HG02885 (cell line): Measurements from ENCODE around the gene LMBR1.
"Not testable (repeated sequence)": the region's sequence is repeated elsewhere in the genome, so short reads cannot be mapped to it uniquely, and the experiment has no call there.

Experiments used
- ATAC-seq: cut with Tn5 transposase; IDR thresholded peaks from one replicate; pipeline ENCODE4 v1.9.1; 2021; ENCODE audit warnings: mild to moderate bottlenecking; ENCODE audit not compliant: unreplicated experiment, poor library complexity

Gene LMBR1

DNA sequence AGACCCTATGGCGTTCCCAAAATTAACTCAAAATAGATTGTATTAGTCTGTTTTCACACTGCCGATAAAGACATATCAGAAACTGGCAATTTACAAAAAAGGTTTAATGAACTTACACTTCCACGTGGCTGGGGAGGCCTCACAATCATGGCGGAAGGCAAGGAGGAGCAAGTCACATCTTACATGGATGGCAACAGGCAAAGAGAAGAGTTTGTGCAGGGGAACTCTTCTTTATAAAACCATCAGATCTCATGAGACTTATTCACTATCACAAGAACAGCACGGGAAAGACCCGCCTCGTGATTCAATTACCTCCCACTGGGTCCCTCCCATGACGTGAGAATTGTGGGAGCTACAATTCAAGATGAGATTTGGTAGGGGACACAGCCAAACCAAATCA is 32.9 kb downstream of the LMBR1 start:
- not testable (repeated sequence) for ATAC-seq

DNA sequence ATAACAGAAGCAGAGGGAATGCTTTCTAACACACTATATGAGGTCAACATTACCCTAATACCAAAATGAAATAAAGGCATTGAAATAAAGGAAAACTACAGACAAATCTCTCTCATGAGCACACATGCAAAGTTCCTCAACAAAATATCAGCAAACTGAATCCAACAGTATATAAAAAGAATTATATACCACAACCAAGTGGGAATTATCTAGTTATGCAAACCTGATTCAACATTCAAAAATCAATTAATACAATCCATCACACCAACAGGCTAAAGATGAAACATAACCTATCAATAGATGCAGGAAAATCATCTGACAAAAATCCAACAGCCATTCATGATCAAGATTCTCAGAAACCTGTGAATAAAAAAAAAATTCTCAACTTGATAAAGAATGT is 34.5 kb downstream of the LMBR1 start:
- ATAC-seq: no peak

DNA sequence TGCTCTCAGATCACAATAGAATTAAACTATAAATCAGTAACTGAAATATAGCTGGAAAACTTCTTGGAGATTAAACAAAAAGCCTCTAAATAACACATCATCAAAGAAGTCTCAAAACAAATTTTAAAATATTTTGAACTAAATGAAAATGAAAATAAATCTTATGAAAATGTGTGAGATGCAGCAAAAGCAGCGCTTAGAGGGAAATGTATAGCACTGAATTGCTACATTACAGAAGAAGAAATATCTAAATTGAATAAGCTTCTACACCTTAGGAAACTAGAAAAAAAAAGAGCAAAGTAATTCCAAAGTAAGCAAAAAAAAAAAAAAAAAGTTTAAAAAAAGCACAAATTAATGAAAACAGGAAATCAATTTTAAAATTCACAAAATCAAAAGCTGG is 35.2 kb downstream of the LMBR1 start:
- ATAC-seq: no peak

DNA sequence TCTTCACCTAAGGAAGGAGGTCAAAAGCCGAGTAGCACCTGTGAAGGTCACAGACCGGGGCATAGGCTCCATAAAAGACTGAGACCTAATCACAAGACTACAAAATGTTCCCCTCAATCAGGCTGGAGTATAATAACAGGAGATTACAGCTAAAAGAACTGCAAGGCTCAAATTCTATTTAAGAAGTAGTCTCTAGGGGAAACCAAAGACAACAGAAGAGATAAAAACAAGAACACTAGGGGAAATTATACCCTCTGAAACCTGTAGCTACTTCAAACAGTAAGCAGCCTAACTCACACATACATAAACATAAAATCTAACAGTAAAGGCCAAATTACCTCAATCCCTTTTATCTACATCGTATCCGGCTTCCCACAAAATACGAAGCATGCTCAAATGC is 38.3 kb downstream of the LMBR1 start:
- no peak for ATAC-seq

DNA sequence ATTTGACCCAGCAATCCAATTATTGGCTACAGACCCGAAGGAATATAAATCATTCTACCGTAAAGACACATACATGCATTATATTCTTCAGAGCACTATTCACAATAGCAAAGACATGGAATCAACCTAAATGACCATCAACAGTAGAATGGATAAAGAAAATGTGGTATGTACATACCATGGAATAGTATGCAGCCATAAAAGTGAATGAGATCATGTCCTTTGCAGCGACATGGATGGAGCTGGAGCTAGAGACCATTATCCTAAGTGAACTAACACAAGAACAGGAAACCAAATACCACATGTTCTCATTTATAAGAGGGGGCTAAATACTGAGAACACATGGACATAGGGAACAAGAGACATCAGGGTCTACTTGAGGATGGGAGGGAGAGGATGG is 44.0 kb downstream of the LMBR1 start:
- ATAC-seq: no peak

DNA sequence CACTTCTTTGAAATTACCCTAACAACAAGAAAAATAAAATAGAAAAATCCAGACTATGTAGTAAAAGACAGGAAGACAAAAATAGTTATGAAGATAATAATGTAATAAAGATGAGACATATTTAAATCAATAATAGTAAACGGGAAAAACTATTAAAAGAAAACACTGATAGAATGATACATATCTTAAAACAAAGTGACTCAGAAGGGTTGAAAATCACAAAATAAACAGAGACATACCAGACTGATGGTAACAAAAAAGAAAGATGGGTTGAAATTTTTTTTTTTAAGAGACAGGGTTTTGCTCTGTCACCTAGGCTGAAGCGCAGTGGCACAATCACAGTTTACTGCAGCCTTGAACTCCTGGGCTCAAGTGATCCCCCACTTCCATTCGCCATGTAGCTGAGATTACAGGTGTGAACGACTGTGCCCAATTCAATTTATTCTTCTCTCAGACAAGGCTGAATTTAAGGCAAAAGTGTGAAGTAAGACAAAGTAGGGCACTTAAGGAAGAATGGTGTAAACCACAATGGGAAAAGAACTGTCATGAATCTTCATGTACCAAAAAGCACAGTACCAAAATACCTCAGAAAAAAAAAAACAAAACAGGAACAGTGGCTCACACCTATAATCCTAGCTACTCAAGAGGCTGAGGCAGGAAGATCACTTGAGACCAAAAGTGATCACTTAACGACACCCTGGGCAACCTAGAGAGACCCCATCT is 47.4 kb downstream of the LMBR1 start:
- ATAC-seq: no peak

DNA sequence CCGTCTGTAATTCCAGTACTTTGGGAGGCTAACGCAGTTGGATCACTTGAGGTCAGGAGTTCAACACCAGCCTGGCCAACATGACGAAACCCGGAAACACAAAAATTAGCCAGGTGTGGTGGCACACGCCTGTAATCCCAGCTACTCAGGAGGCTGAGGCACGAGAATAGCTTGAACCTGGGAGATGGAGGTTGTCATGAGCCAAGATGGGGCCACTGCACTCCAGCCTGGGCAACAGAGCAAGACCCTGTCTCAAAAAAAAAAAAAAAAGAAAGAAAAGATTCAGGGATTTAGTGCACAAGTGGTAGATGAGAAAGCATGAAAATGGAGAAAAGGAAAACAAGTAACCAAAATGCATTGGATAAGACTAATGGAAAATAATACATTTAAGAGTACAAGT is 49.4 kb downstream of the LMBR1 start:
- not testable (repeated sequence) for ATAC-seq

DNA sequence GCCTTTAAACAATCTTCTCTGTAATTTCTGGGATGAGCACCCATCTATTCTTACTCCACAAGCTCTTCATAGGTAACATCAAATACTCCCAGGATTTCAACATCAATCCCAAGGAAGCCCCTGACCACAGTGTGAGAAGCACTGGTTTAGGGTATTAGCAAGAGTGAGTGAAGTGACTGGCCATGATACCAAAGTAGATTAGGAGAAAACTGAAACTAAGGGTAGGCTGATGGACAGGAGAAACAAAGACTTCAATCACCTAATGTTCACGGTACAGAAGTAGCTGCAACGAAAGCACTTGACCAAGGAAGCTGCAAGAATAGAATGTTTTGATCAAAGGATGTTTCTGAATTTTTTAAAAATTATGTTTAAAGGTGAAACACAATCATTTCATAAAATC is 49.8 kb downstream of the LMBR1 start:
- no peak for ATAC-seq

DNA sequence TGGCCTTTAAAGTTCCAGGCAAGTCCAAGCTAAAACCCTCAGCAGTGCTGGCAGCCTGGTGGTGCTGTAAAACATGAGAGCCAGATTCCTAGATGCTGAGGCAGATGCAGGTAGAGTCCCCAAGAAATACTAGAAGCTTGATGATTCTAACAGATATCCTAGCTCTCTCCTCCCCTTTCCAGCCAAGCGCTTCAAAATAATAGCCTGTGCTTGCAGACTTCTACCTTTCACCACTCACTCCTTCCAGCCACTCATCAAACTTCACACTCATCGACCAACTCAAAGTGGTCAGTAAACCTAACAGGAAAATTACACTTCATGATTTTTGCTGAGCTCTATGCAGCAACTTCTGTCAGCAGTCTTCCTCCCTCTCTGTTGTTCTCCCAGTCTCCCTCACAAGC is 50.2 kb downstream of the LMBR1 start:
- no peak for ATAC-seq

DNA sequence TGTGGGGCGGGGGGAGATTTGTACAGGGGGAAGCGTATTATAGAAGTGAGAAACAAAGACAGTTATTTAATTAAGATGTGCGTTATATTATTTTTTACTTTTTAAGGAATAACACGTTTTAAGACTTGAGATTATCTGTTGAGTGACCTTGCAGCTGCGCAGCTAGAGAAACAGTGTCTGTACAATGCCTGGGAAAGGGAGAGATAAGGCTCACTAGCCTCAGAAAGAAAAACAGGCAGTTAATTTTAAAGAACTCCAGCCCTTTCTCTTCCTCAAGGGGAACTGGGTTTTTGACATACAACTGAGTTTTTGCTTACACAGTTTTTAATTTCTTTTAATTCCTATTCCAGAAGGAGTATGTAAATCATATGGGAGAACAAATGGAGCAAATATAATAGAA is 50.7 kb downstream of the LMBR1 start:
- no peak for ATAC-seq

DNA sequence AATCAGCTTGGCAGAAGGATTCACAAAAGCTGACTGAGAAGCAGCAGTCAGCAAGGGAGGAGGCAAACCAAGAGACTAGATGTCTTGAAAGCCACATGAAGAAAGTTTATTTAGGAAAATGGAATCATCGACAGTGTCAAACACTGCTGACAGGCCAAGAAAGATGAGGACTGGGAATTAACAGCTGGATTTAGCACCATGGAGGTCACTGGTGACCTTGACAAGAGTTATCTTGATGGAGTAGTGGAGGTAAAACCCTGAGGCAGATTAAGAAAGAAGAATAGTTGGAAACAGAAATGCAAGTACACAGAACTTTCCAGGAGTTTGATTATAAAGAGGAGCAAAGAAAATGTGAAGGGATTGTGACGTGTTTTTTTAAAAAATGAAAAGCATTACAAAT is 51.5 kb downstream of the LMBR1 start:
- ATAC-seq: no peak

DNA sequence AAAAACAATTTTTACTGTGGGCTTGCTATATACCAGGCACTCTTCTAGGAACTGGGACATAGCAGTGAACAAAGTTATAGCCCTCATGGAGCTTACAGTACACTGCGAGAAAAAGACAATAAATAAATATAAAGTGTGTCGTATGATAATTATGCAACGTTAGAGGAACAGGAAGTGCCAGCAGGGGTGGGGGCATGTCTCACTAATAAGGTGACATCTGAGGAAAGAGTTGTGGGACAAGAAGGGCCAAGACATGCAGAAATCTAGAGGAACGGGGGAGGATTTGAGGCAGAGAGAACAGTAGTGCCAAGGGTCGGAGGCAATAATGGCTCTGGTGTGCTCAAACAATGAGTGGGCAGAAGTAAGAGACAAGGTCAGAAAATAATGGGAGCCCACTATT is 52.8 kb downstream of the LMBR1 start:
- ATAC-seq: no peak

DNA sequence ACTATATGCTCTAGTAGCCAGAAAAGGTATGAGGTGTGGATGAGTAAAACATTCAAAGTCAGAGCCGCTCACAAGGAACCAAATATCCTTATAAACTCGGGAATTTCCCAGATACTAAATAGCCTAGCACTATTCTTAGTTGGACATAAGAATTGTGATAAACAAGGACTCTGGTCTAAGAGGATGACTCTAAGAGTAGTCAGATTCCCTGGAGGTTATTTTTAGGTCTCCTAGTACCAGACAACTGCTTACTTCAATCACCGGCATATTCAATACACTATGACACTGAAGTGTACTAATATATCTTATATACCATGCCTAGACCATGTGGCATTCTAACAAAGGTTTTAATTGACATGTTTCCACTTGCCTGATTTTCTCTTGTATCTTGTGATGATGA is 56.5 kb downstream of the LMBR1 start:
- ATAC-seq: no peak

DNA sequence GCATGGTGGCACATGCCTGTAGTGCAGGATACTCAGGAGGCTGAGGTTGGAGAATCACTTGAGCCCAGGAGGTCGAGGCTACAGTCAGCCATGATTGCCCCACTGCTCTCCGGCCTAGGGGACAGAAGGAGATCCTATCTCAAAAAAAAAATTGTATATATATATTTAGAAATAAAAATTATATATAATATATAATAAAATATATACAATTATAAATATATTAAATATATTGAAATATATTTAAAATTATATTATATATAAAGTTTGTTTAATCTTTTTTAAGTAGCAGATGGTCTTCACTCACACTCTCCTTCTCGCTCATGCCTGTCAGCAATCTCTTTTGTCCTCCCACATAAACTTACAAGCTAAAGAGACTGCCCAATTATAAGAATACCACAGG is 58.5 kb downstream of the LMBR1 start:
- no peak for ATAC-seq

DNA sequence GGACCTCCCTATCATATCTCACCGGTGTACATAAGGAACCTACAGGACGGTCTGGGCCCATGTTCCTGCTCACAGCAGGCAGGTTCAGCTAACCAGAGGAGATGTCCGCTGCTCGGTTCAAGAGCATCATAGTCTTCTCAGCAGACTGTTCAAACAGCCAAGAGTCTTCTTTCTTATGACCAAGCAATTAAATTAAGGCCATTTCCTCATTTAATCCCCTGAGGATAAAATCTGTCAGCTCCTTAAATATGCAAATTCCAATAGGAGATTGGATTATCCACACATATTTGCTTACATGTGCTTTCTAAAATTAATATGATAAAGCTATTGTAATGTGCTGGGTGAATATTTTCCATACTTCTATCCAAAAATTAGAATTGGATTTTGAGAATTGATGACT is 59.7 kb downstream of the LMBR1 start:
- ATAC-seq: no peak

DNA sequence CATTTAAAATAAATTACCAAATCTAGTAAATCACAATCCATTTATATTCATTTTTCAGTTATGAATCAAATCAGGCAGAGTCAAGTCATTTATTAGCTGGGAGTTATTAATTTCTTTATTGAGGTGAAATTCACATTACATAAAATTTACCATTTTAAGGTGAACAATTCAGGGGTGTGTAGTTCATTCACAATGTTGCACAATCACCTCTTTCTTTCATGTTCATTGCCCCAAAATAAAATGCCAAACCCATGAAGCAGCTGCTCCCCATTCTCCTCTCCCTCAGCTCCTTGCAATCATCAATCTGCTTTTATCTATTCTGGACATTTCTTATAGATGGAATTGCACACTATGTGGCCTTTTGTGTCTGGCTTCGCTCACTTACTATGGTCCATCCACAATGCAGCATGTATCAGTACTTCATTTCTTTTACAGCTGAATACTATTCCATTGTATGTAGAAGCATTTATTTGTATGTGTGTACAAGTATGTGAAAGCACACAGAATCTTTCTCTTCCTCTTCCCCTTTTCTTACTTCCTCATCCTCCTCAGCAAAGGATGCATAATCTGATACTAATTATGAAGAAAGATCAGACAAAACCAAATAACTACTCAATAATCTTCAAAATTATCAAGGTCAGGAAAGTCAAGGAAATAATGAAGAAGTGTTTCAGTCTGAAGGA is 60.6 kb downstream of the LMBR1 start:
- no peak for ATAC-seq

DNA sequence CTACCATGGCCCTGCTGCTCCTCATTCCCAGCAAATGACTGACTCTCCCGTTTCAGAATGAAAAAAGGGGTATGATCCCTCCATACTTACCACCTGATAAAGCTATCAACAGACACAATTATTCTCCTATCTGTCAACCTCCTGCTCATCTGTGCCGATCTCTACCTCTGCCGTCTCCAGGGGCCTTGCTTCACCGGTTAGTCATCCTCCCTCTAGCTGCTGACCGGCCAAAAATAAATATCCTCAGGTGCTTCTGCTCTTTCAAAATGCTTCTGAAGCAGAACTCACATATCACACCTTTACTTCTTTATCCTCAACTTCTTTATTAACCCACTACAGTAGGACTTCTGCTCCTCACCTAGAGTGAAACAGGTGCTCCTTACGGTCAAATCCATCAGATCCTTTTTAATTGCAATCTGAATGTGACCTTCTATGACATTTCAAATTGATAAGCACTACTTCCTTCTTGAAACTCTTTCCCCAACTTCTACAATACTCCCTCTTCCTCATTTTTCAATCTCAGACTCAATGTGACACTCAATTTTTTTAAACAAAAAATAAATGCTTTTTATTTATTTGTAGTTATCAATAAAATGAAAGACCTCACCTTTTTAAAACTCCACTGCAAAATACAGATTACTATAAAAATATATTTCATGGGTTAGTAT is 63.2 kb downstream of the LMBR1 start:
- ATAC-seq: no peak

DNA sequence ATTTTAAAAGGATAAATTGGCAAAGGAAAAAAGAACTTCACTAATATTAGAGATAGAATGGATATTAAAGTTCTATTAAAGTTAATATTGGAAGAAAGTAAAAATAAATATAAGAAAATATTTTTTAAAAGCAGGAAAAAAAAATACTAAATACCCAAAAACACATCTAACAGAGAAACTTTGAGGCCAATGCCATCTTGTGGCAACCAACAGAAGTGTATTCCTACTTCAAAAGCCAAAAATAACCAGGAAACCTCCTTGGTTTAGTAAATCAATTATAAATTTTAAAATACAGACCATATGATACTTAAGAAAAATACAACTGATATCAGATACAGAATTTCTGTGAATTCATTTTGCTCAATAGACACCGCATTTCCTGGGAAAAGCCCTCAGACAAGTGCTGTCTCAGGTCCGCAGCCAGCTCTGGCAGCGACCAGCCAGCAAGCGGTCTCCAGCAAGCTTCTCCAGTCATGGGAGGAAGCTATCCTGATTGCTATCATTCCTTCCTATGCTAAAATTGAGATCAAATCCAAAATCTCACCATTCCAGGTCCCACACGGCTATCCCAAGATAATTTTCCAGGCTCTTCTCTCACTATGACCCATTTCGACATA is 65.3 kb downstream of the LMBR1 start:
- no peak for ATAC-seq

DNA sequence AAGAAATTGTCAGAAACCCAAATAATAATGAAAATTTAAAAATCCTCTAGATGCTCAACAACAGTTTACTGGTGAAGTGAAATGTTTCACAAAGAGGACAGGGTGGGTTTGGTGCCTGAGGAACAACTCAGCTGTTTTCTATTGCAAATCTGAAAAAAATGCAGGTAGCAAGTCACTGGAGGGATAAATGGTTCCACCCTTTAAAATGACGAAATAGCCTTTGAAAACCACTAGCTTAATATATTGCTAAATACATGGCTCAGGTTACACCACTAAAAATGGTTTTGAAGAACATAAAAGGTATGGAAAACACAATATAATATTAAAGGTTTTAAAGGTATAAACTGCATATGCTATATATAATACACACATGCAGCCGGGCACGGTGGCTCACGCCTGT is 69.5 kb downstream of the LMBR1 start:
- ATAC-seq: no peak

DNA sequence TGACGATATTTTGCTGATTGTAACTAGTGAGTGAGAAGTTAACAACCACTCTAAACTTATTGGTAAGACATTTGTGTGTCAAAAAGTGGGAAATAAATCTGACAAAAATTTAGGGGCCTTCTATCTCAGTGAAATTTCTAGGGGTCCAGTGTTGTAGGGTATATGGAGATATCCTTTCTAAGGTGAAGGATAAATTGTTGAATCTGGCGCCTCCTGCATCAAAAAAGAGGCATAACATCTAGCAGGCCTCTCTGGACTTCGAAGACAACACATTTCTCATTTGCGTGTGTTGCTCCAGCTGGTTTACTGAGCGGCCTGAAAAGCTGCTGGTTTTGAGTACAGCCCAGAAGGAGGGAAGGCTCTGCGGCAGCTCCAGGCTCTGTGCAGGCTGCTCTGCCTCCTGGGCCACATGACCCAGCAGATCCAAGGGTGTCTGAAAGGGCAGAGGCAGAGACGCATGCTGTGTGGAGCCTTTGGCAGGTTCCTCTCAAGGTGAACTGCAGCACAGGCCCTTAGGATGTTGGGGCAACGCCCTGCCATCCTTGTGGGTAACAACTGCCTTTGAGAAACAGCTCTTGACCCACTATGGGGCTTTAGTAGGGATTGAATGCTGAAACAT is 72.4 kb downstream of the LMBR1 start:
- no peak for ATAC-seq

DNA sequence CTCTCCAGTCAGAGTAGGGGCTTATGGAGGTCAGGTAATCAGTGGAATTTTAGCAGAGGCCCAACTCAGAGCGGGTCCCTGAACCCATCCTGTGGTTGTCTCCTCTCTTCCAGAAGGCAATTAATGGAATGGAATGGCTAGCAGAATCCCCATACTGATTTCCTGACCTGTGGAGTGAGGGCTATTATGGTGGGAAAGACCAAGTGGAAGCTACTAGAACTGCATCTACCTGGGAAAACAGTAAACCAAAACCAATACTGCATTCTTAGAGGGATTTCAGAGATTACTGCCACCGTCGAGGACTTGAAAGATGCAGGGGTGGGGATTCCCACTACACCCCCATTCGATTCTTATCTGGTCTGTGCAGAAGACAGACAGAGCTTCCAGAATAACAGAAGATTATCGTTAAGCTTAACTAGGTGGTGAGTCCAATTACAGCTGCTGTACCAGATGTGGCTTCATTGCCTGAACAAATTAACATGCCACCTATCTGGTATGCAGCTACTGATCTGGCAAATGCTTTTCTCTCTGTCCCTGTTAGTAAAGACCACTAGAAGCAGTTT is 73.2 kb downstream of the LMBR1 start:
- ATAC-seq: no peak
